Activated CD4-positive, alpha-beta T cell treated with anti-CD3 and anti-CD28 coated beads, Interleukin-2, amount 10 ng/mL, durations not matched to agents 24 days and 14 days (primary cell): ENCODE results near the gene DDX27. TPM values are rescaled to one million over a fixed set of nuclear protein-coding genes. Genes with fewer than 3 reads are reported as not detected.

Experiments used
- DNase-seq: peaks from one replicate; pipeline ENCODE4 v3.0.0; 2022
- H3K27ac Mint-ChIP-seq: one replicate; pipeline ENCODE4 v1.8.0; 2022; ENCODE audit warnings: mild to moderate bottlenecking, mixed read lengths
- H3K27me3 Mint-ChIP-seq: one replicate; pipeline ENCODE4 v1.8.0; 2022; ENCODE audit warnings: mixed read lengths
- H3K36me3 Mint-ChIP-seq: one replicate; pipeline ENCODE4 v1.8.0; 2022; ENCODE audit warnings: low read depth, mild to moderate bottlenecking, mixed read lengths
- H3K4me1 Mint-ChIP-seq: one replicate; pipeline ENCODE4 v1.8.0; 2021; ENCODE audit warnings: mixed read lengths
- H3K4me3 Mint-ChIP-seq: one replicate; pipeline ENCODE4 v1.8.0; 2022; ENCODE audit warnings: mild to moderate bottlenecking, moderate library complexity, mixed read lengths
- H3K9me3 Mint-ChIP-seq: one replicate; pipeline ENCODE4 v1.8.0; 2021; ENCODE audit warnings: mixed read lengths
- intact Hi-C: fragments of 100-400 bp; cut with micrococcal nuclease; formaldehyde crosslinking; loops from one replicate; pipeline ENCODE4 v1.15.1; 2023
- total RNA-seq: library from RNA; stranded (reverse); gene quantifications from 2 replicates; pipeline ENCODE4 v1.2.3, GENCODE V29; 2022

The DDX27 gene
- total RNA-seq, 1 donor from 2014 or later, result 56.5 TPM

DNA sequence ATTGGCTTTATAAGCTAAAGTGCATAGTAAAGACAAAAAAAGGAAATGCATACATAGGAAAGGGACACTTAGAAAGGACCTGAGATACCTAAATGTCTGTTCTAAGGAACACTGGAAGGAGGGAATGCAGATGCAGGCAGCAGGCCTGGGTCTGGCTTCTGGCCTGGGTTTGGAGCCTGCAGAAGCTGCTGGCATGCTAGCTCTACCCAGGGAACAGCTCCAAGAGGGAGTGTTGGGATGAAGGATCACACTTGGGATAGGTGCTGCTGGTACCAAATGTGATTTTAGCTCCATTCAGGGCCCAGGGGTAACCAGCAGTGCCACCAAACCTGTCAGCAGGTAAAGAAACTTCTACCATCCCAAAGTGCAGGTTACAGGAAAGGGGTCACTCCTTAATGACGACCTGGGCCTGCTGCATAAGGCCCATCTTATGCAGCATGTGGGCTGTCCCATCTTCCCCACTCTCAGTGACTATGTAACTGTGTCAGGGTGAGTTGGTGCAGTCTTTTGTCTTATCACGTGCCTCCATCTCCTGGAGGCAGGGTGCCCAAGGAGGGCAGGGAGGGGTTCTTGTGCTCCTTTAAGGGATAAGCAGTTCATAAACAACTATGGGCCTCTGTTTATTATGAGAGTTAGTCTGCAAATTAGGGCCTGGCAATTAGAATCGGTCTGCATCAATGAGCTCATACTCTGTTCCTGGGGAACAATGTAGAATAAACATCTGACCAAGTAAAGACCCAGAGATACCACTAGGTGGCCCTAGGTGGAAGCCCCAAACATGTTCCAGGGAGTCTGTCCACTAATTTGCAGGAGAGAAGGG, 26.9 kb downstream of the DDX27 start:
- Mint-ChIP-seq H3K27ac (peak overlapping the region; percentile 5), H3K36me3 (peaks cover 71% of the 10 kb centered on the region), H3K9me3 (no peaks in the 10 kb centered on the region), H3K4me1 (peaks cover 9% of the 10 kb centered on the region), H3K4me3 (no peak overlapping the region), H3K27me3 (no peaks in the 10 kb centered on the region)
- intact Hi-C loops, result no loop called here
- DNase-seq, result peak; percentile 71

- no peaks in the 10 kb centered on the region for H3K9me3 Mint-ChIP-seq
- DNase-seq, result no peak
- H3K4me3 Mint-ChIP-seq, result no peak overlapping the region
- intact Hi-C loops, result no loop called here
- peak overlapping the region; percentile 65 for H3K27ac Mint-ChIP-seq
- H3K4me1 Mint-ChIP-seq, result peaks cover 9% of the 10 kb centered on the region
- no peaks in the 10 kb centered on the region for H3K27me3 Mint-ChIP-seq
- peaks cover 73% of the 10 kb centered on the region for H3K36me3 Mint-ChIP-seq
Observed at GRCh38 chr20:49247169-49247723, 28.0 kb downstream of the DDX27 start.

- H3K27ac Mint-ChIP-seq, result peak overlapping the region; percentile 65
- DNase-seq, result no peak
- peaks cover 9% of the 10 kb centered on the region for H3K4me1 Mint-ChIP-seq
- peaks cover 76% of the 10 kb centered on the region for H3K36me3 Mint-ChIP-seq
- no peak overlapping the region for H3K4me3 Mint-ChIP-seq
- intact Hi-C loops, result no loop called here
- no peaks in the 10 kb centered on the region for H3K9me3 Mint-ChIP-seq
- no peaks in the 10 kb centered on the region for H3K27me3 Mint-ChIP-seq
Observed at GRCh38 chr20:49247792-49248191, 28.6 kb downstream of the DDX27 start.

DNA sequence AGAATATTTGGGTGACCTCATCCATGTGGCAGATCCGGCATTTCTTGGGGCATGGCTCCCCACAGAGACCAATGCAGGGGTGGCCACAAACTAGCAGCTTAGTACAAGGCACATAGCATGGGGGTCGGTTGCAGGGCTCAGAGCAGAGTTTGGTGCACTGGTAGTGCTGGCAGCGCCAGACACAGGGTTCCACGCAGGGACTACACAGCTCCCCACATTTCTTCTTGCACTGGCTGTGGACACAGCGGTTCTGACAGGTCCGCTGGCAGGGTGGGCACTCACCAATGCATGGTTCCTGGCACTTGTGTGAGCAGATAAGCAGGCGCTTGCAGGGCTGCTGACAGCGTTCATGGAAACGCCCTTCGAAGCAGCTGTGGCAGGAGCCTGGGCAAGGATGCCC, 29.1 kb downstream of the DDX27 start:
- no peak for DNase-seq
- H3K27ac Mint-ChIP-seq, result peak overlapping the region; percentile 48
- peaks cover 77% of the 10 kb centered on the region for H3K36me3 Mint-ChIP-seq
- H3K4me3 Mint-ChIP-seq, result no peak overlapping the region
- intact Hi-C loops, result no loop called here
- H3K9me3 Mint-ChIP-seq, result no peaks in the 10 kb centered on the region
- no peaks in the 10 kb centered on the region for H3K27me3 Mint-ChIP-seq
- H3K4me1 Mint-ChIP-seq, result peaks cover 9% of the 10 kb centered on the region

DNA sequence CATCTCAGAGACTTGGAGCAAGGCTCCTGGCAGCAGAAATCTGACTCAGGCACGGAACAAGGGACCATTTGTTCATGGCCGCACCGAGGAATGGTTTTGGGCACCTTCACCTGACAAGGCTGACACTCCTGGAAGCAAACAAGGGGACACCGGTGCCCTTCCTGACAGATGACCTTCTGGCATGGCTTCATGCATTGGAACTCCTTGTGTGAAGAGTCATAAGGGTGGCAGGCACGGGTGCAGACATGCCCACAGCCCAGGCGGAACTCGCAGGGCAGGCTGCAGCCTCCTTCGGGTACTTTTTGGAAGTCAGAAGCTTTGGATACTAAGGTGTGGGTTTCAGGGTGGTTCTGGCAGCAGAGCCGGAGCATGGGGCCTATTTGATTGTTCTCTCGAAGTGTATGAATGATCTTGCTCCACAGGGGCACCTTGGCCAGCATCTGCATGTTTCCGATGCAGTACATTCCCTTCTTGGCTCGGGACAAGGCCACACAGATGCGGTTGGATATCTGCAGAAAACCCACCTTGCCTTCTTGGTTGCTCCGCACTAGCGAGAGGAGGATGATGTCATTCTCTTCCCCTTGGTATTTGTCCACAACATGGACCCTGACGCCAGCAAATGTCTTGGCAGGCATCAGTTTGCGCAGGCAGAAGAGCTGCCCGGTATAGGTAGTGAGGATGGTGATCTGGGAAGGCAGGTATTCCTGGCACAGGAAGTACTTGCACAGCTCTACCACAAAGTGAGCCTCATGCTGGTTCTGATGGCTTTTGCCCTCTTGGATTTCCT, 29.9 kb downstream of the DDX27 start:
- Mint-ChIP-seq H3K4me1 (peaks cover 7% of the 10 kb centered on the region), H3K27ac (no peak overlapping the region), H3K27me3 (no peaks in the 10 kb centered on the region), H3K36me3 (peaks cover 77% of the 10 kb centered on the region), H3K4me3 (no peak overlapping the region), H3K9me3 (no peaks in the 10 kb centered on the region)
- intact Hi-C loops, result no loop called here
- DNase-seq, result no peak

DNA sequence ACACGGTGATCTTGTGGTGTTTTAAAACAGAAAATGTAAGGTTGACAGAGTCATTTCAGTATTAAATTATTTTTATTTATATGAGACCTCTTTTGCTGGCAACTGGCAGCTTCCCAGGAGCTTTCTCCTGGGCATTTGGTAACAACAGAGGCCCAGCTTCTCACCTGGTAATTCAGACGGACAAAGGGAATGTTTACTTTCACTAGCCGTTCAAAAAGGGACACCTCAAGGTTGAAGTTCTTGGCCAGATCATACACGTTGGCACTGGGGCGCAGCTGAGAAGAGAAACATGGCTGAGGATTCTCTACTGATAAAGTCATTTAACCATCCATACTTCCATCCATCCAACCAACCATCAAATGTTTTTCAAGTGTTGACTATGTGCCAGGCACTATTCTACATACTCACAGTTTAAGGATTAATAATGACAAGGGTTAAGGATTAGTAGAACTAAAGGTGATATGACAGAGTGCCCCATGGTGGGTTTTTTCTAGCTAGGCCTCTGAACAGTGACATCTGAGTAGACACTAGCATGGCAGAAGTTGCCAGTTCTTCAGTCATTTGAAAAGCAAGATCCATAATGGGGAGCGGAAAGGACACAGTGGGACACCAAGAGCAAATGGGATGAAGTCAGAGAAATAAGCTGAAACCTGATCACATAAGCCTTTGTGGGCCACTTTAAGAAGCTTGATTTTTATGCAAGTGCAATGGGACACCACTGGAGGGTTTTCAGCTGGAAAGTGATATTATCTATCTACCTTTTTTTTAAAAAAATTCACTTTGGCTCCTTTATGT, 33.5 kb downstream of the DDX27 start:
- Mint-ChIP-seq H3K4me1 (no peaks in the 10 kb centered on the region), H3K4me3 (no peak overlapping the region), H3K27ac (no peak overlapping the region), H3K36me3 (peaks cover 89% of the 10 kb centered on the region), H3K9me3 (no peaks in the 10 kb centered on the region), H3K27me3 (no peaks in the 10 kb centered on the region)
- no peak for DNase-seq
- intact Hi-C loops, result no loop called here

DNA sequence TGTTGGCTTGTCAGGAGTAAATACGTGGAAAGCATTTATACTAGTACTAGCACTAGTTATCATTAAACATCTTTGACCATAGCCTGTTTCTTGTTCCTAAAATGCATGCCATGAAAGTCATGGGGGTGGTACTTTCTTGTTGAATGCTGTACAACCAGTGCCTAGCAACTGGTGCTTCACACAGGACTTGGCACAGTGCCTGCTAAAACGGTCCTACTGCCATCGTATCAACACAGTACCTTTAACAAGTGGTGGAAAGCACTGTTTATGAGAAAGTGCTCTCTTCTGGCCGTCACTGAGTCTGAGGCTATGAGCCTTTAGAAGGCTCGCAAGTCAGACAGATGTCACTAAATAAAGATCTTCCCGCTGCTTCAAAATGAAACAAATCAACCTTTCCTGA, 37.0 kb downstream of the DDX27 start:
- peaks cover 9% of the 10 kb centered on the region for H3K4me1 Mint-ChIP-seq
- H3K27me3 Mint-ChIP-seq, result no peaks in the 10 kb centered on the region
- H3K4me3 Mint-ChIP-seq, result no peak overlapping the region
- H3K27ac Mint-ChIP-seq, result no peak overlapping the region
- H3K9me3 Mint-ChIP-seq, result no peaks in the 10 kb centered on the region
- intact Hi-C loops, result no loop called here
- DNase-seq, result no peak
- H3K36me3 Mint-ChIP-seq, result peaks cover 84% of the 10 kb centered on the region

GRCh38 chr20:49259284-49259683, 40.1 kb downstream of the DDX27 start:
- H3K36me3 Mint-ChIP-seq, result peaks cover 79% of the 10 kb centered on the region
- no peaks in the 10 kb centered on the region for H3K27me3 Mint-ChIP-seq
- H3K4me3 Mint-ChIP-seq, result no peak overlapping the region
- peak overlapping the region; percentile 60 for H3K27ac Mint-ChIP-seq
- DNase-seq, result no peak
- peaks cover 12% of the 10 kb centered on the region for H3K4me1 Mint-ChIP-seq
- intact Hi-C loops, result no loop called here
- H3K9me3 Mint-ChIP-seq, result no peaks in the 10 kb centered on the region

DNA sequence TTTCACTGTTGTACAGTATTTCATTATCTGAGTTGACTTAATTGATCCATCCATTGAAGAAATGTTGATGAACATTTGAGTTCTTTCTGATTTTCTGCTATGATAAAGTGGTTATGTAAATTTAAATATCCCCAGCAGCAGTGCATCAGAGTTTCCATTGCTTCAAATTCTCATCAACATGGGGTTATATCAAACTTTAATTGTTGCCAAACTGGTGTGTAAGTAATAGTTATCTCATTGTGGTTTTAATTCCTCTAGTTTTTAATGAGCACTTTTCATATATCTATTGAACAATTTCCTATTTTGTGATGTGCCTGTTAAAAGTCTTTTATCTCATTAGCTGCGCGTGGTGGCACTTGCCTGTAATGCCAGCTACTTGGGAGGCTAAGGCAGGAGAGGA, 40.6 kb downstream of the DDX27 start:
- H3K9me3 Mint-ChIP-seq, result no peaks in the 10 kb centered on the region
- intact Hi-C loops, result no loop called here
- peak overlapping the region; percentile 60 for H3K27ac Mint-ChIP-seq

DNA sequence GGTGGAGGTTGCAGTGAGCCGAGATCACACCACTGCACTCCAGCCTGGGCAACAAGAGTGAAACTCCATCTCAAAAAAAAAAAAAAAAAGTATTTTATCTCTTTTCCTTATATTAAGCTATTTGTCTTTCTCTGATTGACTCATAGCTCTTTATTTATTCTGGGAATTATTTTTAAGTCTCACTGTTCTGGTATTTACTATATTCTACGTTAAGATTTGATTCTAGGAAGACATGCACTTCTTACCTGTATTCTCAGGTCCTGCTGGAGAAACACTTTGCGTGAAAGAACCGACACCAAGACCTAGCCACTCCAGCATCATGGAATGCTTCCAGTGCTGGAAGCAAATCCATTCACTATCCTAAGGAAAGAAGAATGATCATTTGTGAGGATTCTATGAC, 41.0 kb downstream of the DDX27 start:
- Mint-ChIP-seq H3K4me3 (no peak overlapping the region), H3K4me1 (peaks cover 12% of the 10 kb centered on the region), H3K27ac (peak overlapping the region; percentile 60), H3K27me3 (no peaks in the 10 kb centered on the region), H3K36me3 (peaks cover 82% of the 10 kb centered on the region), H3K9me3 (no peaks in the 10 kb centered on the region)
- DNase-seq, result no peak
- intact Hi-C loops, result no loop called here

More for the DNA sequence above, 40.6 kb downstream of the DDX27 start:
- H3K4me3 Mint-ChIP-seq, result no peak overlapping the region
- no peaks in the 10 kb centered on the region for H3K27me3 Mint-ChIP-seq
- H3K36me3 Mint-ChIP-seq, result peaks cover 79% of the 10 kb centered on the region
- no peak for DNase-seq
- peaks cover 12% of the 10 kb centered on the region for H3K4me1 Mint-ChIP-seq

GRCh38 chr20:49261173-49261572, 42.0 kb downstream of the DDX27 start:
- H3K9me3 Mint-ChIP-seq, result no peaks in the 10 kb centered on the region
- H3K36me3 Mint-ChIP-seq, result peaks cover 79% of the 10 kb centered on the region
- no peak overlapping the region for H3K27ac Mint-ChIP-seq
- DNase-seq, result no peak
- H3K4me3 Mint-ChIP-seq, result no peak overlapping the region
- H3K27me3 Mint-ChIP-seq, result no peaks in the 10 kb centered on the region
- H3K4me1 Mint-ChIP-seq, result peaks cover 18% of the 10 kb centered on the region
- intact Hi-C loops, result no loop called here

GRCh38 chr20:49262444-49262843, 43.2 kb downstream of the DDX27 start:
- intact Hi-C loops, result no loop called here
- Mint-ChIP-seq H3K9me3 (no peaks in the 10 kb centered on the region), H3K4me1 (peaks cover 29% of the 10 kb centered on the region), H3K4me3 (no peak overlapping the region), H3K27me3 (no peaks in the 10 kb centered on the region), H3K36me3 (peaks cover 77% of the 10 kb centered on the region), H3K27ac (no peak overlapping the region)
- no peak for DNase-seq

DNA sequence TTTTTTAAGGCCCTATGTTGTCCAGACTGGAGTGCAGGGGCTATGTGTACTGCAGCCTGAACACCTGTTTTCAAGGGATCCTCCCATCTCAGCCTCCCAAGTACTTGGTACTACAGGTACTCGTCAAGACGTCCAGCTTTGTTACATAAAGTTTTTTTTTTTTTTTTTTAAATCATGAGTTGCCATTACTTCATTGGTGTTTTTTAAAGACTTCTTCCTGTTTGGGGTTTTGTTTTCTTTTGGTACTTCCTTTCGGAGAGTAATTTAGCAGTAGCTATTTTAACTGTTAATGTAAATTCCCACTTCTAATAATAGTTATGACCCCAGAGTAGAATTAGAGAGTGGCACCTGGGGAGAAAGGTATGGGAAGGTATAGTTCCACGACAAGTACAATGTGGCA, 48.1 kb downstream of the DDX27 start:
- H3K27me3 Mint-ChIP-seq, result no peaks in the 10 kb centered on the region
- H3K9me3 Mint-ChIP-seq, result peaks cover 5% of the 10 kb centered on the region
- H3K4me1 Mint-ChIP-seq, result peaks cover 54% of the 10 kb centered on the region
- peak overlapping the region; percentile 62 for H3K27ac Mint-ChIP-seq
- intact Hi-C loops, result no loop called here
- peaks cover 90% of the 10 kb centered on the region for H3K36me3 Mint-ChIP-seq
- H3K4me3 Mint-ChIP-seq, result peak overlapping the region; percentile 85
- DNase-seq, result no peak
